T-helper 2 cell (primary cell): ENCODE data around the gene OTOA.
"Not testable (repeated sequence)": the region's sequence is repeated elsewhere in the genome, so short reads cannot be mapped to it uniquely, and the experiment has no call there.

Experiments
- DNase-seq, 5 experiments: peaks; one replicate each; pipeline versions ENCODE4 v3.0.0 to v3.0.0-alpha.2; 2012 to 2022

The OTOA gene

GRCh38 chr16:21680714-21681113 lies 16.9 kb downstream of the OTOA start:
- DNase-seq: not testable (repeated sequence)

- DNase-seq: no peak
Measured at GRCh38 chr16:21683184-21683583, 19.4 kb downstream of the OTOA start.

- peak in 3 of 5 experiments; percentile 12 to 34 (median 20) for DNase-seq
Measured at GRCh38 chr16:21684199-21684598, 20.4 kb downstream of the OTOA start.

GRCh38 chr16:21685034-21685455 lies 21.3 kb downstream of the OTOA start:
- no peak for DNase-seq

DNA sequence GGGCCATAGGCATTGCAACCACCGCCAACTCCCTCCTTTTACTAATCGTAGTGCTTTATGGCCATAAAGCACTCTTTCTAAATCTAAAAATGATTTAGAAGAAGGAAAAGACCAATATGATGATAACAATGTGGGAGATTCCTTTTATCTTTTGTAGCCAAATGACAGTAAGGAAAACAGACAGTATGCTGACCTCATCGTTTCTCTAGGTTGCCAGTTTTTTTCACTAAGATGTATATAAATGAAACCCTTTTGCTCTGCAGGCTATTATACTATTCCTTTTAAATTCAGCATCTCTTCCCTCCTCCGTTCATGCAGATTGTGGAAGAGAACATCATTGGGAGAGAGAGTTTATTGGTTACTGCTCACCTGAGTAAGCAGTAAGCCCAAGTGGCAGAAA lies 25.3 kb downstream of the OTOA start:
- no peak for DNase-seq

- DNase-seq: not testable (repeated sequence)
Measured at GRCh38 chr16:21690967-21691366, 27.2 kb downstream of the OTOA start.

GRCh38 chr16:21694609-21695008 lies 30.8 kb downstream of the OTOA start:
- DNase-seq: no peak

GRCh38 chr16:21697032-21697431 lies 33.3 kb downstream of the OTOA start:
- DNase-seq: no peak

DNA sequence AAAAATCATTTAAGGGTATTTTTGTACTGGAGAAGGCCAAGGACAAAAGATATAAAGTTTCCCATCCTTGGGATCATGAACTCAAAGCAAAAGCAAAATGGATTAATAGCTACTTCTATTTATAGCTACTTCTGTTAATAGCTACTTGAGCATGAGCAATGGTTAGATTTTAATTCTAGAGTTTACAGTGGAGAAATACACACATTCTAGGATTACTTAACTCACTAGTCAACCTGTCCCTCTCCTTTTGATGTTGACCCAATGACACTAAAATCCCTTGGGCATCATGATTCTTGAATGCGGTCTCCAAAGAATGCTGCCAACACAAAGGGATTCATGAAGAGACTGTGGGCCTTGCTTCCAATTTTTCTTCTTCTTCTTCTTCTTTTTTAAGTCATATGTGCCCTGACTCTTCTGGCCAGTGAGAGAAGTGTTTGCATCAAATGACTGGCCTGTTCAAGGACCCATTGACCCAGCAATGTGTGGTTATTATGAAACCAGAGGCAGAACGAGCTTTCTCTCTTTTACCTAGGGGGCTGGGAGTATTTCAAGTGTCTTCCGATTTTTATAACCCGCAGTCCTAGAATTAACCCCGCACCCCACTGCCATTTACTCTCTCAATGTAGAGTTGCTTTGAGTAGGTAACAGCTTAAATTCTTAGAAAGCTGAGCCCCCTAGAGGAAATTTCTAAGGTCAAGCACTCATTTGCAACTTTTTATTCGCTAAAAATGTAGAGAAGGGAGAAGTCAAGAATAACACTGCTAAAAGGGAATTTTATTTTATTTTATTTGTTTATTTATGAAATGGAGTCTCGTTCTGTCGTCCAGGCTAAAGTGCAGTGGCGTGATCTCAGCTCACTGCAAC lies 34.6 kb downstream of the OTOA start:
- no peak for DNase-seq

DNA sequence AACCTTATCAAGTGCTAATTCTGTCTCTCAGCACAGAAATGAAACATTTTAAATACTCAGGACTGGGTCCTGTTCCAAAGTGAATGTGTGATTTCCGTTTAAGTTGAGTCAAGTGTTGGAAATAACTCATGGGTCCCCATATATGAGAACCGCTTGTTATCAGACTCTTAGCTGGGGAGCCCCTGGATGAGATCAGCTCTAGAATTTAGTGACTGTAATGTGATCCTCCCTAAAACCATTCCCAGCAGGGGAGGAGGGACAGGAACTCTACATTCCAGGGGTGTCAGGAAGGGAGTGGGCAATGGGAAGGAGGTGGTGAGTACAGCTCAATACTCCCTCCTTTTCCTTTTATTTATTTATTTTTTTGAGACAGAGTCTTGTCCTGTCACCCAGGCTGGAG lies 37.5 kb downstream of the OTOA start:
- no peak for DNase-seq

DNA sequence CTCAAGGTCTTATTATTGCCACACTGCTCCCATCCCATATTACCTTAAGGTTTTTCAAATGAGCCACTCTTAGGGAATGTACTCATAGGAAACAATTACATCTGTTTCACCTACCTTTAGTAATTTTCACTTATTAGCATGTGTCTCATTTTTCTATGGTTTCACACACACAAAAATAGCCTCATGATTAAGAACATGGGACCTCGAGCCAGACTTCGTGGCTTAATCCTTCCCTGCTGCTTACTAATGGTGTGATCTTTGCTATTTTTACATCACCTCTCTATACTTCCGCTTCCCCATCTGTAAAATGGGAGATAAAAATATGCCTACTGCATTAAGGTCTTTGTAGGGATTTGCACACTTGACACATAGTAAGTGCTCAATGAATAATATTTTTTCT lies 38.5 kb downstream of the OTOA start:
- no peak for DNase-seq

DNA sequence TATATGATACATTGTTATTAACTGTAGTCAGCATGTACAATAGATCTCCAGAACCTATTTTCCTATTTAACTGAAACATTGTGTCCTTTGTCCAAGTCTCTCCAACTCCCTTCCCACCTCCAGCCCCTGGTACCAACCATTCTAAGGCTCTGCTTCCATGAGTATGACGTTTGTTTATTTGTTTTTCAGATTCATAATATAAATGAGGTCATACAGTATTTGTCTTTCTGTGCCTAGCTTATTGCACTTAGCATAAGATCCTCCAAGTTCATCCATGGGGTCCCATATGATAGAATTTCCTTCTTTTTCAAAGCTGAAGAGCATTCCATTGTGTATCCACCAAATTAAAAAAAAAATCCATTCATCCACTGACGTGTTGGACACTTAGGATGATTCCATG lies 39.4 kb downstream of the OTOA start:
- DNase-seq: no peak

DNA sequence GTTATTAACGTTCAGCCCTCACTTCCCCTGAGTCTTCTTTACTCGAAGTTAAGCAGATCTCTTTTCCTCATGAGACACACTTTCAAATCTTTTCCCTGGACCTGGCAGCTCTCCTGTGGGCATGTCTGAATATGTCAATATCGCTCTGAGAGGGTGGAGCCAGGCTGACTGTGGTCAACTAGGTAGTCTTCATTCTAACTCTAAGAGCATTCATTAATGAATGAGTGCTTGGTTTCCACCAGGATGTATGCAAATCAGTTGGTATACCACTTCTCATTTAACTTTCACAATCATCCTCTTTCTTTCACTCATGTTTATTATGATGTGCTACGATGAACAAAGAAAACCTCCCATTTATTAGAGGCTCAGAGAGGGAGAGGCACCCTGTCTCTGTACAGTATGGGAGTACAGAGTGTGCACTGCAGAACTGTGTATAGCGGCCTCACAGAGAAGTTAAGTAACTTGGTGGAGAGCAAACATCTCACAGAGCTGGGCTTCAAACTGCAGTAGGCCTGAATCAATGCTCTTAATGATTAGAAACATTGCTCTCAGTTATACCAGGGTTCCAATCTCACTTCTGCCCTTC lies 39.9 kb downstream of the OTOA start:
- no peak for DNase-seq

DNA sequence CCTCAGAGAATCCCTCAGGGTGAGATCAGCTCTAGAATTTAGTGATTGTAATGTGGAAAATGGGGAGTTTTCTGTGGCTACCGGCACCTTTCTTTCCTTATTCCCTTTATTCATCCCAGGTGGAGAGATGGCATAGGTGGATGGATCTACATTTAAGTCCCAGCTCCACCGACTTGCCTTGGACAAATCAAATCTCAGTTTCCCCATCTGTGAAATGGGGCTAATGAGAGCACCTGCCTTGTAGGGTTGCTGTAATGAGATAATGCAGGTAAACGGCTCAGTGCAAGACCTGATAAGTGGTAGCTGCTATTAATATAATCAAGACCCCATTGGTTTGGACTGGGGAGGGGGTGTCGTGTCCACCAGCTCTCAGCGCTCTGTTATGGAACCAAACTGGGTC lies 40.5 kb downstream of the OTOA start:
- no peak for DNase-seq

DNA sequence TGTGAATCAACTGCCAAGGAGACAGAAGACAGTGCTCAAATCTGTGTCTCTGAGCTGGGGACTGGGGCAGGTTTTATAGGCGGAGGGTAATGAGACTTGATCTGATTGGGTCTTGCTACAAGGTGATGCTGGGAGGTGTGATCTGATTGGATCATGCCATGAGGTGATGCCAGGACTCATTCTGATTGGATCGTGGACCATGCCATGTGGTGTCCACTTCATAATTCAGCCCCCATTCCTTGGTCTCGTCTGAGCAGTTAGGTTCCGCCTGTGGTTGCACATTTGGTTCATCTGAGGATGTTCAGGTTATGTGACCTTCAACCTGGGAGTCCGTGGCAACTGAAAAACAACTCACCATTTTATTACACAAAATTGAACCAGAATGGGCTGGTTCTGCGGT lies 41.0 kb downstream of the OTOA start:
- DNase-seq: no peak

DNA sequence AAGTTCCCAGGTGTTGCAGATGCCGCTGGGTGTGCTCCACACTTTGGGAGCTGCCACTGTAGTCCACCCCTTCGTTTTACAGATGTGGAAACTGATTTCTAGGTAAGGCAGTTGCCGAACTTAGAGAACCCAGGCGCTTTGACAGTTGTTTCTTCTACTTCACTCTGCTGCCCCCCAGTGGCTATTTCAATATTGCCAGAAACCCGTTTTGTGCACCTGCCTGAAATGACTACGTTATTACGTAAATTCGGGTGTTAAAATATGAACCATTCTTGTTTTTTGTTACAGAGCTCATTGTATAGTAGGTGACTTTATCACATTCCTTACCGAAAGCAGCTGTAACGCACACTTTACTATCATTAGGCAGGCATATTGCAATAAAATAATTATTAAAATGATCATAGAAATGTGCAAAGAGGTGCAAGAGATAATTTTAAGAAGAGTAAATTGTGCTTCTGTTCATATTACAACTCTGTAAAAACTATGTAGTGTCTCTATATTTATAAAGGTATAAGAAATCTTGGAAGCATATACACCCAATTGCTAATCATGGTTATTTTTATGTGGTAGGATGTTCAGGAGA lies 44.9 kb downstream of the OTOA start:
- DNase-seq: peak; percentile 42 to 78 (median 68)

DNA sequence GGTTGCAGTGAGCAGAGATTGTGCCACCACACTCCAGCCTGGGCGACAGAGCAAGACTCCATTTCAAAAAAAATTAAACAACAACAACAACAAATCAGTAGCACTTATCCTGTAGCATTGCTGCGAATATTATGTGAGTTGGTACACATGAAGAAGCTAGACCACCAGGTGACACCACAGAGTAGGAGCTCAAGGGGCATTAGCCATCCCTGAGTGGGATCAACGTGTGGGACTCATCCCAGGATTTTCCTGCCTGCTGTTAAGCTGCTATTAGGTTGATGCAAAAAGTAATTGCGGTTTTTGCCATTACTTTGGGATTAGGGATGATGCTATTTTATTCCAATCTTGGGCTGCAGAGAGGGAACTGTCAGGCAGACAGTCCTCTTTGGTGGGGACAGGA lies 47.2 kb downstream of the OTOA start:
- no peak for DNase-seq

GRCh38 chr16:21713549-21714368 lies 50.0 kb downstream of the OTOA start:
- DNase-seq: no peak

DNA sequence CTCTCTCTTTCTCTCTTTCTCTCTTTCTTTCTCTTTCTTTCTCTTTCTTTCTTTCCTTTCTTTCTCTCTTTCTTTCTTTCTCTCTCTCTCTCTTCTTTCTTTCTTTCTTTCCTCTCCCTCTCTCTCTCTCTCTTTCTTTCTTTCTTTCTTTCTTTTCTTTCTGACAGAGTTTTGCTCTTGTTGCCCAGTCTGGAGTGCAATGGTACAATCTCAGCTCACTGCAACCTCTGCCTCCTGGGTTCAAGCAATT lies 50.5 kb downstream of the OTOA start:
- not testable (repeated sequence) for DNase-seq

DNA sequence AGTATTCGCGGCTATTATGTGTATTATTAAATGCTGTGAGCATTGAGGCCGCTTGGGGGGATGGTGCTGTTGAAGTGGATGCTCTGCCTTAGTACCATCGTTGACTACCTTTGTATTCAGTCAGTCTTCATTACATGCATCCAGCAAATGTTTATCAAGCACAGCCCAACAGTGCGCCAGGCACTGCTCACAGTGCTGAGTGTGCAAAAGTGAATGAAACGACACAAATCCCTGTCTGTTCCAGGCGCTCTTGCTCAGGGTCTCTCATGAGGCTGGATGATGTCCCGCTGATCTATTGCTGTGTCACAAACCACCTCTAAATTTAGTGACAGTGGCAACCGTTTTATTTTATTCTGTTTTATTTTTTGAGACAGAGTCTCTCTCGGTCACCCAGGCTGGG lies 53.8 kb downstream of the OTOA start:
- no peak for DNase-seq

- no peak for DNase-seq
Measured at GRCh38 chr16:21719283-21719682, 55.5 kb downstream of the OTOA start.

- no peak for DNase-seq
Measured at GRCh38 chr16:21720533-21720932, 56.8 kb downstream of the OTOA start.

GRCh38 chr16:21722771-21723455 lies 59.1 kb downstream of the OTOA start:
- no peak for DNase-seq
